SK-N-SH (cell line): ENCODE data around the gene PAOX. TPM values are rescaled to one million over a fixed set of nuclear protein-coding genes. Genes with fewer than 3 reads are reported as not detected.
A peak's percentile ranks its signal among the peaks of the same experiment; 100 is the strongest.

Experiments used
- CTCF ChIA-PET: fragments of 300-600, 350-600 bp; formaldehyde crosslinking; extraction: SDS; loops from one replicate; lab custom pipeline; 2021; lab: Yijun Ruan, JAX
- POLR2A ChIA-PET: fragments of 350-600 bp; sonication (Branson Sonifier 250); formaldehyde crosslinking; extraction: SDS; loops from one replicate; lab custom pipeline; 2020; ENCODE audit warnings: antibody characterized with exemption, inconsistent platforms; lab: Yijun Ruan, JAX
- DNase-seq: peaks from one replicate; pipeline ENCODE4 v3.0.0; 2012
- H2AFZ ChIP-seq: fragments of 200-600 bp; sonication (generic); 2 replicates; pipeline ENCODE4 v1.8.1; 2016; ENCODE audit warnings: antibody characterized with exemption, mild to moderate bottlenecking, low read depth
- H3F3A ChIP-seq: fragments of 200-600 bp; sonication (generic); replicated peaks from 2 replicates; pipeline ENCODE3; 2016; ENCODE audit warnings: antibody characterized with exemption, mild to moderate bottlenecking; ENCODE audit not compliant: insufficient read depth
- H3K27ac ChIP-seq, 2 experiments: fragments of 200-500 bp in 1 of 2; fragments of 200-600 bp in 1 of 2; sonication (Bioruptor generic) in 1 of 2; sonication (generic), shearing (Covaris generic) in 1 of 2; 2 replicates each; pipeline versions ENCODE4 v1.5.1 to v1.6.1; 2014 to 2016; ENCODE audit warnings: low read depth in 2 of 2, inconsistent platforms in 1 of 2, low read length in 1 of 2, mild to moderate bottlenecking in 1 of 2, mixed read lengths in 1 of 2
- H3K27me3 ChIP-seq: fragments of 200-600 bp; sonication (generic), shearing (Covaris generic); 2 replicates; pipeline ENCODE4 v1.6.1; 2016; ENCODE audit warnings: mixed run types; ENCODE audit not compliant: insufficient read depth
- H3K36me3 ChIP-seq, 2 experiments: fragments of 200-500 bp in 1 of 2; fragments of 200-600 bp in 1 of 2; sonication (Bioruptor generic) in 1 of 2; sonication (generic) in 1 of 2; replicated peaks in 1 of 2; 2 replicates each; pipeline versions ENCODE3 to v1.5.1; 2014 to 2016; ENCODE audit warnings: low read length in 1 of 2, mild to moderate bottlenecking in 1 of 2; ENCODE audit not compliant: insufficient read depth in 2 of 2, control insufficient read depth in 1 of 2
- H3K4me1 ChIP-seq, 2 experiments: fragments of 200-500 bp in 1 of 2; fragments of 200-600 bp in 1 of 2; sonication (Bioruptor generic) in 1 of 2; sonication (generic), shearing (Covaris generic) in 1 of 2; 2 replicates each; pipeline versions ENCODE4 v1.5.1 to v1.6.1; 2014 to 2016; ENCODE audit warnings: low read depth in 1 of 2, low read length in 1 of 2, mixed run types in 1 of 2; ENCODE audit not compliant: insufficient read depth in 2 of 2, control insufficient read depth in 1 of 2
- H3K4me2 ChIP-seq: fragments of 200-600 bp; sonication (generic), shearing (Covaris generic); 2 replicates; pipeline ENCODE4 v1.6.1; 2017; ENCODE audit warnings: mixed run types
- H3K4me3 ChIP-seq, 2 experiments: fragments of 200-500 bp in 1 of 2; fragments of 200-600 bp in 1 of 2; sonication (Bioruptor generic) in 1 of 2; sonication (generic), shearing (Covaris generic) in 1 of 2; 2 replicates each; pipeline versions ENCODE4 v1.5.1 to v1.8.1; 2014 to 2016; ENCODE audit warnings: low read depth in 2 of 2, inconsistent platforms in 1 of 2, low read length in 1 of 2, mild to moderate bottlenecking in 1 of 2, mixed read lengths in 1 of 2, moderate library complexity in 1 of 2
- H3K79me2 ChIP-seq: fragments of 200-600 bp; sonication (generic); 2 replicates; pipeline ENCODE4 v1.8.1; 2017; ENCODE audit warnings: mild to moderate bottlenecking; ENCODE audit not compliant: insufficient read depth
- H3K9ac ChIP-seq: fragments of 200-600 bp; sonication (generic); 2 replicates; pipeline ENCODE4 v1.6.1; 2017; ENCODE audit warnings: mixed run types
- H3K9me2 ChIP-seq: fragments of 200-600 bp; sonication (generic); 2 replicates; pipeline ENCODE4 v1.6.1; 2017; ENCODE audit warnings: mixed run types
- H3K9me3 ChIP-seq: fragments of 200-600 bp; sonication (generic); 2 replicates; pipeline ENCODE4 v1.6.1; 2017; ENCODE audit warnings: mixed run types, mild to moderate bottlenecking, moderate library complexity
- H4K20me1 ChIP-seq: fragments of 200-600 bp; sonication (generic); 2 replicates; pipeline ENCODE4 v1.6.1; 2017; ENCODE audit warnings: mild to moderate bottlenecking, mixed run types; ENCODE audit not compliant: insufficient read depth
- EZH2phosphoT487 ChIP-seq: fragments of 200-600 bp; sonication (generic); IDR thresholded peaks from 2 replicates; pipeline ENCODE4 v1.6.1; 2017; ENCODE audit warnings: low read depth, mixed run types, mild to moderate bottlenecking, antibody characterized with exemption, moderate library complexity, borderline replicate concordance
- FOXM1 ChIP-seq: IDR thresholded peaks from 2 replicates; pipeline ENCODE4 v1.4.0; 2012; ENCODE audit warnings: low read depth, mild to moderate bottlenecking
- GABPA ChIP-seq: IDR thresholded peaks from 2 replicates; pipeline ENCODE4 v1.4.0; 2012; ENCODE audit warnings: low read depth, mild to moderate bottlenecking
- GATA2 ChIP-seq: sonication (generic); formaldehyde crosslinking; IDR thresholded peaks from 2 replicates; pipeline ENCODE4 v1.5.0; 2020; ENCODE audit warnings: mild to moderate bottlenecking, missing genetic modification reagents
- MAX ChIP-seq: IDR thresholded peaks from 2 replicates; pipeline ENCODE4 v1.4.0; 2012; ENCODE audit warnings: low read depth
- MXI1 ChIP-seq: IDR thresholded peaks from 2 replicates; pipeline ENCODE4 v1.6.1; 2012; ENCODE audit warnings: mild to moderate bottlenecking, low read depth, low read length, improper control_type of control experiment
- NFIC ChIP-seq: IDR thresholded peaks from 2 replicates; pipeline ENCODE4 v1.4.0; 2012; ENCODE audit warnings: borderline replicate concordance
- POLR2AphosphoS5 ChIP-seq: IDR thresholded peaks from 2 replicates; pipeline ENCODE4 v1.6.1; 2012; ENCODE audit warnings: low read depth, low read length
- REST ChIP-seq: IDR thresholded peaks from 2 replicates; pipeline ENCODE4 v1.6.1; 2012; ENCODE audit warnings: mild to moderate bottlenecking, low read depth, low read length, moderate library complexity
- RFX5 ChIP-seq: IDR thresholded peaks from 2 replicates; pipeline ENCODE4 v1.6.1; 2012; ENCODE audit warnings: mild to moderate bottlenecking, improper control_type of control experiment, low read length
- SIN3A ChIP-seq: IDR thresholded peaks from 2 replicates; pipeline ENCODE4 v1.6.1; 2012; ENCODE audit warnings: low read depth, mild to moderate bottlenecking, low read length, moderate library complexity, borderline replicate concordance
- TAF1 ChIP-seq: IDR thresholded peaks from 2 replicates; pipeline ENCODE4 v1.6.1; 2012; ENCODE audit warnings: low read depth, mild to moderate bottlenecking, low read length, moderate library complexity, borderline replicate concordance
- TEAD4 ChIP-seq: IDR thresholded peaks from 2 replicates; pipeline ENCODE4 v1.4.0; 2012; ENCODE audit warnings: mild to moderate bottlenecking, borderline replicate concordance; ENCODE audit not compliant: insufficient read depth
- WGBS: methylation state at CpG from one replicate; pipeline ENCODE4 v1.1.6; 2017; ENCODE audit warnings: low lambda C conversion rate; 5-methylcytosine and 5-hydroxymethylcytosine counted together
- polyA plus RNA-seq, 3 experiments: library from polyadenylated mRNA; depleted of rRNA; stranded (reverse); fragments of >200 nt; gene quantifications; 2 replicates each; pipeline ENCODE4 v1.2.3, GENCODE V29; 2012
- TF ChIP-seq, protein P1 (sequence below): IDR thresholded peaks from 2 replicates; pipeline ENCODE4; 2012
- TF ChIP-seq, protein P2 (sequence below): IDR thresholded peaks from 2 replicates; pipeline ENCODE4 v1.4.0; 2012; ENCODE audit warnings: low read depth, borderline replicate concordance

The PAOX gene
- polyA plus RNA-seq, 1 of the 3 experiments (the other 2 are of a cell fraction): 6.2 TPM

DNA sequence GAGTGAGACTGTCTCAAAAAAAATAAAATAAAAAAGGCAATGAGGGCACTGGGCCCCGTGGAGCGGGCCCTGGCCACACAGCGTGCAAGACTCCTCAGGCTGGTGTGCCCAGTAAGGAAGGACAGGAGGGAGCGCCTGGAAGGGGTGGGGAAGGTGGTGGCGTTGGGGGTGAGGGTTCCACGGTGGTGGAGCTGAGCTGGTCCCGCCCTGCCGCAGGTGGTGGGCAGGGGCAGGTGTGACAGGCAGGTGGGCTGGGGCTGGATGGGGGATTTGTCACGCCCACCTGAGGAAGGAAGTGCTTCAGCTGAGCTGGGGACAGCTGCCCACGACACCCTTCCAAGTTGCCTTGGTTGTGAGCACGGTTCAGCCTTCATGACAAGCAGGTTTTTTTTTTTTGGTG, 32.6 kb upstream of the PAOX start:
- Histone ChIP-seq H3K4me1 (peaks cover 0 to 11% of the 10 kb centered on the region in 2 experiments; a peak in 1 of 4 replicates), H3K27me3 (peaks cover 38% of the 10 kb centered on the region; the same call in 1 of the 2 replicates), H4K20me1 (no peaks in the 10 kb centered on the region), H3K9ac (no peak overlapping the region), H3K9me2 (no peaks in the 10 kb centered on the region), H3F3A (no peaks in the 10 kb centered on the region), H3K36me3 (no peaks in the 10 kb centered on the region), H3K79me2 (no peaks in the 10 kb centered on the region), H3K4me2 (no peak overlapping the region), H3K27ac (no peak overlapping the region)
- no peak for DNase-seq
- TF ChIP-seq GATA2 (CRISPR knock-in tag) (no peak), SIN3A (no peak), EZH2phosphoT487 (no peak), GABPA (no peak), NFIC (no peak), FOXM1 (no peak), MXI1 (no peak), TEAD4 (no peak)
- TF ChIP-seq, protein P1, sequence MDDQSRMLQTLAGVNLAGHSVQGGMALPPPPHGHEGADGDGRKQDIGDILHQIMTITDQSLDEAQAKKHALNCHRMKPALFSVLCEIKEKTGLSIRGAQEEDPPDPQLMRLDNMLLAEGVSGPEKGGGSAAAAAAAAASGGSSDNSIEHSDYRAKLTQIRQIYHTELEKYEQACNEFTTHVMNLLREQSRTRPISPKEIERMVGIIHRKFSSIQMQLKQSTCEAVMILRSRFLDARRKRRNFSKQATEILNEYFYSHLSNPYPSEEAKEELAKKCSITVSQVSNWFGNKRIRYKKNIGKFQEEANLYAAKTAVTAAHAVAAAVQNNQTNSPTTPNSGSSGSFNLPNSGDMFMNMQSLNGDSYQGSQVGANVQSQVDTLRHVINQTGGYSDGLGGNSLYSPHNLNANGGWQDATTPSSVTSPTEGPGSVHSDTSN: no peak
- TF ChIP-seq, all 33 proteins: peak for 0
- ChIA-PET POLR2A (interaction anchor here (1.0 kb wide), 1 partner anchor 15 kb away, joined by 3 read pairs; no protein-coding TSS in a partner anchor), CTCF (interaction anchor here (1.5 to 2.1 kb wide), 2 partner anchors 9 to 17 kb away, joined by 4 to 20 read pairs; no protein-coding TSS in a partner anchor)
- Histone ChIP-seq H3K9me3 (no peaks in the 10 kb centered on the region), H2AFZ (no peak overlapping the region), H3K4me3 (no peak overlapping the region)
- 58% methylated on average over 11 of the region's 11 CpGs for WGBS

DNA sequence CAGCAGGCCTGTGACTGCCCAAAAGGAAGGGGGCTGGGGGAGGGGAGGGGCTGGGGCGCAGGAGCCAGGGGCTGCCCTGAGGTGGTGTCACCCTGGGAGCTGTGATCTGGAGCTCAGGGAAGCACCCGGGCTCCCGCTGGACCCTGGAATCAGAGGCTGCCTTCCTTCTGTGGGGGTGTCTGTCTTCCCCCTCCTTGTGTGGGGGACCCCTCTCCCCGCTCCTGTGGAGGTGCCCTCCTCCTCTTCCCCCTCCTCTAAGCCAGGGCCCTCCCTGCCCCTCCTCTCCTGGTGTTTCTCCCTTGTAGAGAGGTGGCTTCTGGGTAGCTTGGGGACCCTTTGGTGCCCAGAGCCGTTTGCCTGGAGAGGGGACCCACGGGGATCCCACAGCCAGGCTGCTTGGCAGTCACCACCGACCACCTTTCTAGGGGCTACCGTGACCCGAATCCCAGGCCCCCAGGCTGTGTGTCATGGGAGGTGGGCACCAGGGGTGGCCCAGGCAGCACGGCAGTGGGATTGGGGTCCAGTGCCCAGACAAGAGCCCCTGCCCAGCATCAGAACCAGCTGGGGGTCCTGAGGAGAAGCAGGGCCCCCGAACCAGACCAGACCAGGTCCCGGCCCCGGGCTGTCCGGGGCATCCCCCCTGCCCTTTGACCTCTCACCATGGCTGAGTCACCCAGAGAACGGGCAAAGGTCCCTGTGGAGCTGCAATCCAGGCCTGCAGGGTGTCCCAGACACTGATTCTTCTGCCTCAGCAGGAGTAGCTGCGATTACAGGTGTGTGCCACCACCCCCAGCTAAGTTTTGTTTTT, 31.1 kb upstream of the PAOX start:
- H3K9me3 ChIP-seq: no peaks in the 10 kb centered on the region
- no peak overlapping the region for H3K4me3 ChIP-seq
- H4K20me1 ChIP-seq: no peaks in the 10 kb centered on the region
- peak; percentile 61 for DNase-seq
- no peaks in the 10 kb centered on the region for H3K36me3 ChIP-seq
- ChIA-PET POLR2A (interaction anchor here (0.6 to 1.4 kb wide), 4 partner anchors 10 to 31 kb away, joined by 3 to 4 read pairs (median 3); partner anchors contain the start of gene FUOM), CTCF (interaction anchor here (0.6 to 2.1 kb wide), 4 partner anchors 8 to 261 kb away, joined by 3 to 20 read pairs (median 4); no protein-coding TSS in a partner anchor)
- no peaks in the 10 kb centered on the region for H3K9me2 ChIP-seq
- 16% methylated on average over 7 of the region's 16 CpGs for WGBS
- no peaks in the 10 kb centered on the region for H3K79me2 ChIP-seq
- no peak overlapping the region for H3K9ac ChIP-seq
- H3K4me1 ChIP-seq: peaks cover 0 to 11% of the 10 kb centered on the region in 2 experiments; a peak in 1 of 4 replicates
- no peak overlapping the region for H3K27ac ChIP-seq
- H3F3A ChIP-seq: no peaks in the 10 kb centered on the region
- H3K4me2 ChIP-seq: no peak overlapping the region
- H3K27me3 ChIP-seq: peaks cover 26% of the 10 kb centered on the region; the same call in 1 of the 2 replicates
- TF ChIP-seq TAF1 (no peak), NFIC (no peak), MAX (no peak), POLR2AphosphoS5 (no peak), REST (no peak), RFX5 (no peak), MXI1 (no peak)
- TF ChIP-seq, protein P2, sequence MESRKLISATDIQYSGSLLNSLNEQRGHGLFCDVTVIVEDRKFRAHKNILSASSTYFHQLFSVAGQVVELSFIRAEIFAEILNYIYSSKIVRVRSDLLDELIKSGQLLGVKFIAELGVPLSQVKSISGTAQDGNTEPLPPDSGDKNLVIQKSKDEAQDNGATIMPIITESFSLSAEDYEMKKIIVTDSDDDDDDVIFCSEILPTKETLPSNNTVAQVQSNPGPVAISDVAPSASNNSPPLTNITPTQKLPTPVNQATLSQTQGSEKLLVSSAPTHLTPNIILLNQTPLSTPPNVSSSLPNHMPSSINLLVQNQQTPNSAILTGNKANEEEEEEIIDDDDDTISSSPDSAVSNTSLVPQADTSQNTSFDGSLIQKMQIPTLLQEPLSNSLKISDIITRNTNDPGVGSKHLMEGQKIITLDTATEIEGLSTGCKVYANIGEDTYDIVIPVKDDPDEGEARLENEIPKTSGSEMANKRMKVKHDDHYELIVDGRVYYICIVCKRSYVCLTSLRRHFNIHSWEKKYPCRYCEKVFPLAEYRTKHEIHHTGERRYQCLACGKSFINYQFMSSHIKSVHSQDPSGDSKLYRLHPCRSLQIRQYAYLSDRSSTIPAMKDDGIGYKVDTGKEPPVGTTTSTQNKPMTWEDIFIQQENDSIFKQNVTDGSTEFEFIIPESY: no peak
- no peak overlapping the region for H2AFZ ChIP-seq
